GM18526 (cell line): ENCODE measurements around the gene IL3RA.
A peak's percentile ranks its signal among the peaks of the same experiment; 100 is the strongest.

Experiments
- POLR2A ChIP-seq: IDR thresholded peaks from 3 replicates; pipeline ENCODE4 v1.6.1; 2011; ENCODE audit not compliant: insufficient read length; ENCODE audit errors: extremely low read depth

Gene IL3RA

DNA sequence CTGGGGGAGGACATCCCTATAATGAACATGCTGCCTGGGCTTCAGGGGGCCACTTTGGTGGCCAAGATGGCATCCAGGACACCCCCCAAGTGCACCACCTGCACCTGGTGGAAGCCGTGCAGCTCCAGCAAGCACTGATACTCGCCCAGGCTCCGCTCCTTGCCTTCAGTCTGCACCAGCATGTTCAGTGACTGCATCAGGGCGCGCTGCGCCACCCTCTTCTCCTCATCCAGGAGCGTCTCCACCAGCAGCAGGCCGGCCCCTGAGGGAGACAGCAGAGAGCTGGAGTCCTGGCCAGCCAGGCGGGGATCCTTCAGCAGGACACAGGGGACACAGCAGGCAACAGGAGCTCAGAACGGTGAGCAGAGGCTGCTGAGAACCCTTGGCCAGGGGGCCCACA is 66.6 kb downstream of the IL3RA start:
- no peak for TF ChIP-seq POLR2A

DNA sequence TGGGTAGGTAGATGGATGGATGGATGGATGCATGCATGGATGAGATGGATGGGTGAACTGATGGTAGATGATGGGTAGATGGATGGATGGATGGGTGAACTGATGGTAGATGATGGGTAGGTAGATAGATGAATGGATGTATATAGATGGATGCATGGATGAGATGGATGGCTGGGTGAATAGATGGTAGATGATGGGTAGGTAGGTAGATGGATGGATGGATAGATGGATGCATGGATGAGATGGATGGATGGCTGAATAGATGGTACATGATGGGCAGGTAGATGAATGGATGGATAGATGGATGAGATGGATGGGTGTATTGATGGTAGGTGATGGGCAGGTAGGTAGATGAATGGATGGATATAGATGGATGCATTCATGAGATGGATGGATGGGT is 70.5 kb downstream of the IL3RA start:
- no peak for TF ChIP-seq POLR2A

DNA sequence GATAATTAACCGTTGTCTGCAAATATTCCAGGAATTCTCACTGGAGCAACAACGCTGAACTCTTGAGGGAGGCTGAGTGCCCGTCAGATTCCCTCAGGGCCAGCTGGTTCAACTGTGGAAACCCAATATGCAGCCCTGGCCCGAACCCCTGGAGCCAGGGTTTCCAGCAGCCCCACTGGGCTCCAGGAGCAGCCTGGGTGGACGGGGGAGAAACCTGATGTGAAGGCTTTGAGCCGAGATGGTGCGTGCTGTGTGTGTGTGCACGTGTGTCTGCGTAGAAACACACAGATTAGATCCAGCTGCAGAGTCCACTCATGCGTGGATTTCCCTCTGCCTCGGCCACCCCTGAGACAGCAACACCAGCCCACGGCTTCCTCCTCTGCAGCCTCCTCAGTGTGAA is 74.7 kb downstream of the IL3RA start:
- TF ChIP-seq POLR2A, result no peak

DNA sequence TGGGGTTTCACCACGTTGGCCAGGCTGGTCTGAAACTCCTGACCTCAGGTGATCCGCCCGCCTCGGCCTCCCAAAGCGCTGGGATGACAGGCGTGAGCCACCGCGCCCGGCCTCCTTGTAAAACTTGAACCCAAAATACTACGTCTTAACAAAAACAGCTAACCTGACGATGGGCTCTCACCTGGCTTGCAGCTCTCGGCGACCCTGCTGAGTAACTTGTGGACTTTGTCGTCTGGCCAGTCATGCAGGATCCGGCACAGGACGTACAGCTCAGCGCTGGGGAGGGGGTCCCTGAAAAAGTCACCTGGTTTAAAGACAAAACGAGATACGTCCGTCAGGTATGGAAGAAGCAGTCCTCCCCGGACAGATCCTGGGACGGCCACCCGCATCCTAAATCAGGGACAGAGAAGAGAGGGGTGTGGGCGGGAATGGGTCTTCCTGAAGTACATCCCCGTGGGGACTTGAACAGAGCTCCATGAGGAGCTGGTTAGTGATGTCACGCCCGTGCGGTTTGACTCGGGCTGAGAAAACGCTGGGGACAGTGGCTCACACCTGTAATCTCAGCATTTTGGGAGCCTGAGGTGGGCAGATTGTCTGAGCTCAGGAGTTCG is 76.1 kb downstream of the IL3RA start:
- no peak for TF ChIP-seq POLR2A

DNA sequence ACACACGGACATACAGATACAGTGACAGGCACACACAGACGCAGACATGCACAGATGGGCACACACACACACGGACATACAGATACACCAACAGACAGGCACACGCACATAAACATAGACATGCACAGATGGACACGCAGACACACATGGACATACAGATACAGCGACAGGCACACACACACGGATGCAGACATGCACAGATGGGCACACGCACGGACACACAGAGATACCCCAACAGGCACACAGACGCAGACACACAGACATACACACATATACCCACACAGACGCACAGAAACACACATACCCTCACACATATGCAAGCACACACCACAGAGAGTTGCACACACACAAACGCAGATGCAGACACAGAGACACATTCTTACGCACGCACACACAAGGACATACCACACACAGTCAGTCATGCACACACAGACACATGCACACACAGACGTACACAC is 79.8 kb downstream of the IL3RA start:
- TF ChIP-seq POLR2A, result no peak

DNA sequence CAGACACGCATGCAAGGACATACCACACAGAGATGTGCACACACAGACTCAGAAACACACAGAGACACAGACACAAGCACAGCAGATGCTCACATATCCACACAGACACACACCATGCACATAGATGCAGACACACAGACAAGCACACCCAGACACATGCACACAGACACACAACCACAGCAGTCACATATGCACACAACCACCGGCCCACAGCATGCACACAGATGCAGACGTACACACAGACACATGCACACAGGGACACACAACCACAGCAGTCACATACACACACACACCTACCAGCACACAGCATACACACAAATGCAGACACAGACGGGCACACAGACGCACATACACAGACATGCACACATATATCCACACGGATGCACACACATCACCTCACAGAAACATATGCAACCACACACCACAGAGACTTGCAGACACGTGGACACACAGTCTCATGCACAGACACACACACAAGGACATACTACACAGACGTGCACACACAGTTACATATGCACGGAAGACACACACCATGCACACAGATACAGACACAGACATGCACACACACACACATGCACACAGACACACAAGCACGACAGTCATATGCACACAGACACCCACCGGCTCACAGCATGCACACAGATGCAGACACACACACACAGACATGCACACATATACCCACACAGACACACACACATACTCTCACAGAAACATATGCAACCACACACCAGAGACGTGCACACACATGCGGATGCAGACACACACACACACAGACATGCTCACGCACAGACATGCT is 80.6 kb downstream of the IL3RA start:
- no peak for TF ChIP-seq POLR2A

DNA sequence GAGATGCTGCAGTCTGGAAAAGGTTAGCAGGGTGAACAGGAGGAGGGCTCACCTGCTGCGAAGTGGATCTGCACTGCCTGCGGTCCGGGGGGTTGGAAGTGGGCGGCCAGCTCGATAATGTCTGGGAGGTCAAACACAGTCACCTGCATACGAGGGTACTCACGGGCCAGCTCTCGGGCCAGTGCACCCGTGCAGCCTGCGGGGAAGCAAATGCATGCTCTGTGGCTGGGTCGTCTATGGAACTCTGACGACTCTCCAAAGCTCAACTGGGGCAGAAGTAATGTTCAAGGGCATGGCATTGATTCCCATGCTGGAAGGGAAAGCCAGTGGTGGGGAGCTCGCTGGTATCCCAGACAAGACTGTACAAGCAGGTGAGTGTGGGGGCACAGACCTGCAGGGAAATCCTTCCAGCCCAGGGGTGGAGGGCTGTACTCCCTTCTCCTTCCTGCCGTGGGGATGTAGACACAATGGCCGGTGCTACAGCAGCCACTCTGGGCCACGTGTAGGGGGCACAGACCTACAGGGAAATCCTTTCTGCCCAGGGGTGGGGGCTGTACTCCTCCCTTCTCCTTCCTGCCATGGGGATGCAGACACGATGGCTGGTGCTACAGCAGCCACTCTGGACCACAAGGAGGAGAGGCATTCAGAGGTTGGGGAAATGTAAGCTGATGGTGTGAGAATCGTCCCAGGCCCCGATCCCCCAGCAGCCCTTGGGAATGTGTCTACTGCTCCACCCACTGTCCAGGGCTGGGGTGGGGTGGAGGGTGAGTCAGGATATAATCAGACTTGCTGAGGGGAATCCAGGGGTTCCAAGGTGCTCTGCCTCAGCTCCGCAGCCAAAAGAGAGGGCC is 81.6 kb downstream of the IL3RA start:
- TF ChIP-seq POLR2A, result no peak

DNA sequence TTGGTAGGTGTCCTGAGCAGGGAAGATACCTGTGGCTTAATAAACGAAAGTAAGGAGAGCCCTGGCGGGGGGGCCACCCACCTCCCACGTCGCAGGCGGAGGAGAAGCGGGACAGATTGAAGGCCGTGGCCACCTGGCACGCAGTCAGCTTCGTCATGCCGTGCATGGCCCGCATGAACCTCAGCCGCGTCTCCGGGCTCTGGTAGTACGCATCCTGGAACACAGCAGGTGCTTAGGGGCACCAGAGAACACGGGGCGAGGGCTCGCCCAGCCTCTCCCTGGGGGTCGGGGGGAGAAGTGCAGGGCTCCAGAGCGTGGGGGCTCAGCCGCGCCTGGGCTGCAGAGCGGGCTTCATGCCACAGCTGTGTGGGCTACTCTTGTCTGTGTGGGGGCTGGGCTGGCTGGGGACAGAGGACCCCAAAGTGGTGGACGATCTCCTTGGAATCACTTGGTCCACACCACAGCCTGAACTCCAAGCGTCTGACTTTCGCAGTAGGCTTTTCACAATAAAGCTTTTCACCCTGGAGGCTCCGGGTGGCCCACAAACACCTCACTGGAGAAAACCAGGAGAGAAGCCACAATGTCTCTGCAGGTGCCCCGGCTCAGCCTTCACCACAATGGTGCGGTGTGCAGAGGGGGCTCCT is 82.4 kb downstream of the IL3RA start:
- peak; percentile 12 for TF ChIP-seq POLR2A

DNA sequence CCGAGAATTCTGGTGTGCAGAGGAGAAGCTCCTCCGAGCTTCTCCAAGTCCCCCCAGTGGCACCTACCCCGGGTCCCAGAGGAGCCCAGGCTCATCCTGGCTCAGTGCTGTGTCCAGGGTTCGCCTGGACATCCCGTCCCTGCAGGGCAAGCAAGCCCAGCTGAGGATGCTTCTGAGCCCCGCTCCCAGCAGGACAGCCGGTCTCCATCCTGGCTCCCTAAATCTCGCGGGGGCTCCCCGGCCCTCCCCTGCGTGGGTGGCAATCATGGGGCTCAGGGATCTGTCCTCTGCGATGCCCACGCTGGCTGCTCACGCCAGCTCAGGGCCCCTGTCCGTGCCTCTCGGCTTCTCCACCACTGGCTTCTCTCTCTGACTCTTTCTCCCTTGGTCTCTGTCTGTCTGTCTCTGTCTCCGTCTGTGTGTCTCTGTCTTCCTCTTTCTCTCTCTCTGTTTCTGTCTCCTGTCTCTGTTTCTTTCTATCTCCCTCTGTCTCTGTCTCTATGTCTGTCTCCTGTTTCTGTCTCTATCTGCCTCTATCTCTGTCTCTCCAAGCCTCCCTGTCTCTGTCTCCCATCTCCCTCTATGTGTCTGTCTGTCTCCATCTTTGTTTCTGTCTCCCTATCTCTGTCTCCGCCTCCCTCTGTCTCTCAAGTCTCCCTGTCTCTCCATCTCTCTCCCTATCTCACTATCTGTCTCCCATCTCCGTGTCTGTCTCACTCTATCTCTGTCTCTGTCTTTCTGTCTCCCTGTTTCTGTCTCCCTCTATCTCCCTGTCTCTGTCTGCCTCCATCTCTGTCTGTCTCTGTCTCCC is 83.2 kb downstream of the IL3RA start:
- TF ChIP-seq POLR2A, result no peak

DNA sequence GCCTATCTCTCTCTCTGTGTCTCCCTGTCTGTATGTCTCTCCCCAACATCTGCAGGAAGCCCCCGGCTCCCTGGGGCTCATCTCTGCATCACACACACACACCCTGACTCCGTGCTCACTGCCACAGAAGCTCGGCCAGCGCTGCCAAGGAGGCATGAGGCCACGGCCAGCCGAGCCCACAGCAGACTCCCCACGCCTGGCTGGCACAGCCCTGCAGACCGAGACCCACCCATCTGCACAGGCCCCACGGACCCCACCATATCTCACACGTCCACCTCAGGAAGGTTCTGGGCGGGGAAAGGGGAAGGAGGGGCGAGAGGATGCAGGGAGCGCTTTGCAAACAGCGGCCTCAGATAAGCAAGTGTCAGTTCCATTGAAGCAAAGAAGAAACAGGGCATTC is 83.8 kb downstream of the IL3RA start:
- TF ChIP-seq POLR2A, result peak; percentile 18

DNA sequence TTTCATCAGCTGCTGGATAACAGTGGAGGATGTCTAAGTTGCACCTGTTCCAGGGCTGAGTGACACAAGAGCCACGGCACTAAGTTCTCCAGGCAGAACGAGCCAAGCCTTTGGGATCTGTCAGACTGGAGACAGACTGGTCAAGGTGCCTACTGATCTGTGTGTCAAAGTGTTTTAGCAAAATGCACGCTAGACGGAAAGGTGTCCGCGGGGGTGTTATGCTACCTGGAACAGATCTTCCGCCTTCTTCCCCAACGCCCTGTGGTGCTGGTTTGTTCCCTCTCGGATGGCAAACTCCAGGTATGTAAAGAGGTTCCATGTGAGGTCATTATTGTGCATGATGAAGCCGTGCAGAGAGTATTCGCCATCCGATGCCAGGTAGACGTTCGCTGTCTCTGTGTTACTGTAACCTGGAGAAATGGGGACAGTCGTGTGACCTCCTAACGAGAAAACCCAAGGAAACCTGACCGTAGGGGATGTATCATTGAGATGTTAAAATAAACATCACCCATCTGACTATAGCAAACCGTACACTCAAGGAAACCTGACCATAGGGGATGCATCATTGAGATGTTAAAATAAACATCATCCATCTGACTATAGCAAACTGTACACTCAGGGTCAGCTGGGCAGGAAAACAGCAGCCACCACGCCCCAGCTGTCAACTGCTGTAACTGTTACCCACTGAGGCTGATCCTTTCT is 85.0 kb downstream of the IL3RA start:
- peak; percentile 4 for TF ChIP-seq POLR2A

DNA sequence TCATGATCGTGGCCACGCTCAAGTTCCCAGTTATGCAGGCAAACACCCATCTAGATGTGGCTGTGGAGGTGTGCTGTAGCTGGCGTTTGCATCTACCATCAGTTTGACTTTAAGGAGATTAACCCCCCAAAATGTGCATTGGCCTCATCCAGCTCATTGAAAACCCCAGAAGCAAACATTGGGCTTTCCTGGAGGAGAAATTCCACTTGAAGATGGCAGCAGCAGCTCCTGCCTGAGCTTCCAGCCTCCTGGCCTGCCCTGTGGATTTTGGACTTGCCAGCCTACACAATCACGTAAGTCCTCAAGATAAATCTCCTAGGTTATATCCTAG is 85.5 kb downstream of the IL3RA start:
- TF ChIP-seq POLR2A, result no peak

DNA sequence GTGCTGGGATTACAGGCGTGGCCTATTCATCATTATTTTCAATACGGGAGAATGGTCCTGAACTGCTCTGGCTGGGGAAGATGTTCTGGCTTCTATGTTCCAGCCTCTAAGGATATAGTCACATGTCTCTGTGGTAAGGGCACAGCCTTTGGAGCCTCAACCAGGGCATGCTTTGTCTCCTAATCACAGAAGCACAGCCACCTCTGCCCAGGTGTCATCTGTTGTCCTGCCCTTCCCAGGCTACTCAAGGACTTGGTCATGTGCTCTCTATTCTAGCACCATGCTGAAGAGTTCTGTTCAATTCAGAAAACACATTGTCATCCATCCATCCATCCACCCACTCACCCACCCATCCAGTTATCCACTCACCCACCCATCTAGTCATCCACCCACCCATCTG is 86.6 kb downstream of the IL3RA start:
- TF ChIP-seq POLR2A, result no peak
